Cerebellar nuclear complex (tissue), 1 donor: ENCODE measurements around the gene MOB1A.
A peak's percentile ranks its signal among the peaks of the same experiment; 100 is the strongest.
"Not testable (repeated sequence)": the region's sequence is repeated elsewhere in the genome, so short reads cannot be mapped to it uniquely, and the experiment has no call there.

Experiments used
- DNase-seq, 2 experiments: peaks; one replicate each; lab custom pipeline; 2025; lab: John Stamatoyannopoulos, UW

The MOB1A gene

DNA sequence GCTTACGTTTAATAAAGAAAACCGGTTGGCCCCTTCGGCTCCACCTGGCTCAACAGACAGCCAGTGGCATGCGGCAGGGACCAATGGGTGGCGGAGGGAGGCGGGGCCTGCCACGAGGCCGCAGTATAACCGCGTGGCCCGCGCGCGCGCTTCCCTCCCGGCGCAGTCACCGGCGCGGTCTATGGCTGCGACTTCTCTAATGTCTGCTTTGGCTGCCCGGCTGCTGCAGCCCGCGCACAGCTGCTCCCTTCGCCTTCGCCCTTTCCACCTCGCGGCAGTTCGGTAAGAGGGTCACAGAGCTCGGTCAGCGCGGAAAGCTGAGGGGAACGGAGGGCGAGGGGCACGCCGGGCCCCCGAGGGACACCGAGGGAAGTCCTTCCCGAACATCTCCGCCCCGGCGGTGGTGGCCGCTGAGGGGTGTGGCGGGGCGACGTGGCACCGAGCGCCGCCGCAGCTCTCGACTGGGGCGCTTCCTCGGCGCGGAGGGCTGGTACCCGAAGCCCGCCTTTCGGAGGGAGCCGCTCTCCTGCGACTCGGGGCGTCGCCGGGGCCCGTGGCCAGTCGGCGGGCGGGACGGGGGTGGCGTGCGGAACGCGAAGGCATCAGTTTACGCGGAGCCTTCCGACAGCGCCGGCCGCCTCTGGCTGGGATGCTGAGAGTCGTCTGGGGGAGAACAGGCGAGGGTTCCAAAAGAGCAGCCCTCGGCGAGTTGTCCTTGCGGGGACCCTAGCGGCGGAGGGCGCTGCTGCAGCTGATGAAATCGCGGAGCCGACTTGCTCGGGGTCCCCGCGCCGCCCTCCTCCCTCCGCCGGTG lies 20.0 kb upstream of the MOB1A start, which contains the start of gene MTHFD2:
TSS of gene MTHFD2 (plus strand) at position 155 of the 814 bp plus-strand sequence. CDS start at position 182, 27 bp downstream.
- peak in 1 of 2 experiments; percentile 52 for DNase-seq

GRCh38 chr2:74198023-74198460 lies 19.4 kb upstream of the MOB1A start:
- no peak for DNase-seq

DNA sequence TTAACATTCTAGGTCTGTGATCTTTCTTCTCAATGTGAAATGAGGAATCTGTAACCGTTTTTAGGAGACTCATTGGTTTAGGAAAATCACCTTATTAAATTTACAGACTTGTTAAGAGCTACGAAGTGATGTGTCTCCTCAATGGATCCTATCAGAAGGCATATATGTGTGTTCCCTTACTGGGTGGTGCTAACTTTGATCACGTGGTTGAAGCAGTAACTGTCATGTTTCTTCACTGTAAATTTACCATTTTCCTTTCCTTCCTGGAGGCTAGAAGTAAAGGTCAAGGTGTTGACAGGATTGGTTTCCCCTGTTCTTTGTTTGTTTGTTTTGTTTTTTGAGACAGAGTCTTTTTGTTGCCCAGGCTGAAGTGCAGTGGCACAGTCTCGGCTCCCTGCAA lies 18.4 kb upstream of the MOB1A start:
- no peak for DNase-seq

- DNase-seq: no peak
These were observed 16.1 kb upstream of the MOB1A start for GRCh38 chr2:74194799-74195198.

- DNase-seq: no peak
These were observed 13.1 kb upstream of the MOB1A start for GRCh38 chr2:74191596-74192380.

DNA sequence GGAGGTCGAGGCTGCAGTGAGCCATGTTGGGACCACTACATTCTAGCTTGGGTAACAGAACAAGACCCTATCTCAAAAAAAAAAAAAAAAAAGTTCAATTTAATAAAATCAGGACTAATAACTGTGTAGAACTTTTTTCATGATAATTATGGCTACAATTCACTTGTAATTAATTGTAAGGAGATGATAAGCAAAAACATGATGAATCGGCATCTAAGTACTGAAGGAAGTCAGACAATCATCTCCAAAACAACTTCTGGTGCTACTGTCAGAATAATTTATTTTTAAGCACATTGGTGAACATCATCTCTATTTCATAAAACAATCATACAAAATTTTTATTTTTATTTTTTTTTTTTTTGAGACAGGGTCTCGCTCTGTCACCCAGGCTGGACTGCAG lies 10.0 kb upstream of the MOB1A start:
- DNase-seq: no peak

DNA sequence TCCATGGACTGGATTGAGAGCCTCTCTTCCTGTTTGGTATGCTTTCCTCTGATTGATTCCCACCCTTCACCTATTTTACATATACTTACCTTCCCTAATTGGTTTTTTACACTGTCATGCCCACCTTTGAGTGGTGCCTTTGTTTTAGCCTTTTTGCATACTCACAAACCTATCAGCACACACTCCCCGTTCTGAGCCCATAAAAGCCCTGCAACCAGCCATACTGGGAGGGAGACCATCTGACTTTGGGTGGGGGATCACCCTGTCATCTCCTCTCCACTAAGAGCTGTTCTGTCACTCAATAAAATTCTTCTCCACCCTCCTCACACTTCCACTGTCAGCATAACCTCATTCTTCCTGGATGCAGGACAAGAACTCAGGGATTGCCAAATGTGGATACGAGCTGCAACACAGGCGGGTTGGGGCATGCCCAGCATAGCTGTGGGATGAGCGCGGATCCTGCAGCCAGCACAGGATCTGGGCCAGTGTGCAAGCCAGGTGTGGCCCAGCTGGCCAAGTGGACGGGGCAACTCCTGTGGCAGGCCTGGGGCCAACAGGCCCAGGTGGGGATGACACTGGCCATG lies 9.4 kb upstream of the MOB1A start:
- DNase-seq: no peak

GRCh38 chr2:74186706-74187105 lies 8.0 kb upstream of the MOB1A start:
- not testable (repeated sequence) for DNase-seq

- no peak for DNase-seq
These were observed 7.4 kb upstream of the MOB1A start for GRCh38 chr2:74186038-74186437.

- DNase-seq: no peak
These were observed 5.2 kb upstream of the MOB1A start for GRCh38 chr2:74183878-74184277.

- peak in 1 of 2 experiments; percentile 21 for DNase-seq
These were observed 3.1 kb upstream of the MOB1A start for GRCh38 chr2:74181739-74182138.

GRCh38 chr2:74179063-74179865 lies 585 bp upstream of the MOB1A start:
- DNase-seq: no peak

DNA sequence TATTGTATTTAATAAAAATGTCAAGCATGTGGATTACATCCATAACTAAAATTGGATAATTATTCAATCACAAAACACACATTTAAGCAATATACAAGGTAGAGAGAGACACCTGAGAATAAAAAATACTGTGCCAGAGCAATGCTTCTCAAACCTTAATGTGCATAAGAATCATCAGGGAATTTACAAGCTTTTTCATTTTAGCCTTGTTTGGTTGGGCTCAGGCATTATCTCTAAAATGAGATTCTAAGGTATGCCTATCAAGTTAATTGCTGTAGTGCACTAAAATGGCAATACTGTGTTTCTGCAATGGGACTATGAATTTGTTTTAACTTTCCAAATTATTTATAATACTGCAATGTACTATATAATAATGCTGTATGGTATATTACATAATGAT lies 983 bp downstream of the MOB1A start:
- DNase-seq: no peak

- no peak for DNase-seq
These were observed 3.8 kb downstream of the MOB1A start for GRCh38 chr2:74174909-74175308.

GRCh38 chr2:74168739-74169138 lies 9.9 kb downstream of the MOB1A start:
- DNase-seq: no peak

DNA sequence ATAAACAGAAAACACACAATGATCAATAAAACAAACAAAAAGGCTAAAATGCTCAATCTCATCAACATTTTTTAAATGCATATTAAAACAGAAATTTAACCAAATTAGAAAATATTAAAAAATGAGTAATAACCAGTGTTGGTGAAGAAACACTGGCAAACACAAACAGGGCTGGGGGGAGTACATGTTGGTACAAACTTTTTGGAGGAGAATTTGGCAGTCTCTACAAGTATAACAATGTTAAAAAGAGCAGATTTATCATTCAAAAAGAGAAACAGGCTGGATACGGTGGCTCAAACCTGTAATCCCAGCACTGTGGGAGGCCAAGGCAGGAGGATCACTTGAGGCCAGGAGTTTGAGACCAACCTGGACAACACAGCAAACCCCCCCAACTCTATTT lies 13.9 kb downstream of the MOB1A start:
- DNase-seq: no peak

GRCh38 chr2:74162951-74163350 lies 15.7 kb downstream of the MOB1A start:
- DNase-seq: no peak

- no peak for DNase-seq
These were observed 22.8 kb downstream of the MOB1A start for GRCh38 chr2:74155830-74156229.

DNA sequence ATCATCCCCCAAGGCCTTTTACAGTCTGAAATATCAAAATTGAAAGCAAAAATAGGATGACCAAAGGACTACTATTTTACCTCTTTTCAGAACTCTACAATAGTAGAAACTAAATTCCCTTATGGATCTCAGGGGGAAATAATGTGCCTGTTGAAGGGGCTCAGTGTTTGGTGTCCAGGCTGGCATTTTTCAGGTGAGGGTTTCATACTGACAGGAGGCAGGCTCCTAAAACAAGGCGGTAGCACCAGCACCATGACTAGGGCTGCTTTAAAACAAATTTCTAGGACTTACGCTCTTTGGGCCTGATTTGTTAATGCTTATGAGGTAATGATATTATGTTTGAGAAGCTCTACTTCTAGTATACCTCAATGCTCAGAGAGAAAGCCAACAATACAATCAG lies 25.7 kb downstream of the MOB1A start:
- no peak for DNase-seq

GRCh38 chr2:74149570-74150319 lies 28.9 kb downstream of the MOB1A start:
- no peak for DNase-seq

GRCh38 chr2:74149247-74149525 lies 29.5 kb downstream of the MOB1A start:
- DNase-seq: no peak
